HG03039 (cell line): ENCODE data around the gene PON1.

Experiments used
- ATAC-seq: cut with Tn5 transposase; IDR thresholded peaks from one replicate; pipeline ENCODE4 v1.9.1; 2021; ENCODE audit warnings: mild to moderate bottlenecking, moderate library complexity; ENCODE audit not compliant: unreplicated experiment

PON1 gene

DNA sequence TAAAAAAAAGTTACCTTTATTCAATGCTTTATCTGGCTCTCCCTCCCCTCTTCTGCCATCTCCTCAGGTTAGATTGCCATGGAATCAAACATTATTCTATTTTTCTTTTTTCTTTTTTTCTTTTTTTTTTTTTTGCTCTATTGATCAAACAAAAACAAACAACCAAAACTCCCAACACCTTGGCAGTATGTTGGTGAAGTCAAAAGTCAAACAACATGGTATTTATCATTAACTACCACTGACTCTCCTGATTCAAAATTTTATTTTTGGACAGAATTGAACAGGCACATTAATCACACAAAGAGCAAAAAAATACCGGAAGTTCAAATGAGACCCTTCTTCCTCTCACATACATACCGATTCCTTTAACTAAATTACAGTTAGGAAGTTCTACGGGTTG, 6.4 kb downstream of the PON1 start:
- no peak for ATAC-seq

GRCh38 chr7:95317546-95317945, 6.8 kb downstream of the PON1 start:
- no peak for ATAC-seq

DNA sequence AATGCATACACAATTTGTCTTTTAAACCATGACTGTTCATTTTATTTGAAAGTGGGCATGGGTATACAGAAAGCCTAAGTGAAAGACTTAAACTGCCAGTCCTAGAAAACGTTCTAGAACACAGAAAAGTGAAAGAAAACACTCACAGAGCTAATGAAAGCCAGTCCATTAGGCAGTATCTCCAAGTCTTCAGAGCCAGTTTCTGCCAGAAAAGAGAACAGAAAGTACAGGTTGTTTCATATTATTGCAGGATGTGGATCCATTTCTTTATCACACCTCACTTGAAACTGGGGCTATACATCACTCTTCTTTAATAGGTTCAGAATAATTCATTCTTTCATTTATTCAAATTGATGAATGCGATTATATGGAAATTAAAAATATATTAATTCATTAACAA, 7.7 kb downstream of the PON1 start:
- no peak for ATAC-seq

DNA sequence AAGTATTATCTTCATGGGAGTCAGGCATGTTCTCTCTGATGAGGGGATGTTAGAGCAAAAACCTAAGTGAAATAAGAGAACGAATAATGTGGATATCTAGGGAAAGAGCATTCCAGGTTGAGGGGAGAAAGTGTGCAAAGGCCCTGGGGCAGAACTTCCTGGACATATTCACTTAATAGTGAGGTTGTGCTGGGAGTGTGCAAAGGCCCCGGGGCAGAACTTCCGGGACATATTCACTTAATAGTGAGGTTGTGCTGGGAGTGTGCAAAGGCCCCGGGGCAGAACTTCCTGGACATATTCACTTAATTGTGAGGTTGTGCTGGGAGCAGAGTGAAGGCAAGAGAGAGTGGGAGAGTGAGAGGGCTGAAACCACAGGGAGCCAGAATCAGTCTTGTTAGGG, 11.8 kb downstream of the PON1 start:
- ATAC-seq: no peak

DNA sequence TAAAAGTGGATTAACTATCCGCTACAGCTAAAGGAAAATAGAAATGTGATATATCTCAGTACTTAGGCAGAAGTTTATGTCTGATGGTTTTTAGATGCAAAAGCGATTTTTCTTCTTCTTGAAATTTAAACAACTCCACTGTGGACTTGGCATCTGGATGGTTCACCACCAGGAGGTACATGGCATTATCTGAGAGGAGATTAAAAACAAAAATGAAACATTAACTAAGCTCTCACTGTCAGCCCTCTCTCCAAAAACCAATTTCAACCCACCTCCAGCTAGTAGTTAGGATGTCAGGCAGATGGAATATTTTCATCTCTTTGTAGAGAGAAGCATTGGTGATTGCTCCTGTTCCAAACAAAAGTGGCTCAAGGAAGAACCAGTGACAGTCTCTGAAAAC, 12.9 kb downstream of the PON1 start:
- no peak for ATAC-seq

DNA sequence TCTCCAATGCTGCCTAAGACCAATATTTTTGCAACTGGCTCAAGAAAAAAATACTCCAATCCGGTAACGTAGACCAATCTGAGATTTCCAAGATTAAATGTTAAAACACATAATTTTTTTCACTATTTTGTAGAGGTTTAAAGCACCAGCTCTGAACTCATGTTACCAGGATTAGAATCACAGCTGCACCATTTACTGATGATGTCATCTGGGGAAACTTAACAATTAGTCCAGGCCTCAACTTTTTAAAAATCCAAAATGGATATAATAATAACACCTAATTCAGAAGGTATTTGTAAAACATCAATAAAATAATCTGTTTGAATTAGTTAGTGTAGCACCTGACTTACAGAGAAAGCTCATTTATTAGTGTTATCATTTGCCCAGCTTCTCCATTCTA, 14.4 kb downstream of the PON1 start:
- ATAC-seq: no peak

- ATAC-seq: no peak
These were observed 19.3 kb downstream of the PON1 start for GRCh38 chr7:95304990-95305389.

GRCh38 chr7:95303013-95303905, 21.1 kb downstream of the PON1 start:
- ATAC-seq: no peak

GRCh38 chr7:95298091-95298490, 26.2 kb downstream of the PON1 start:
- no peak for ATAC-seq

DNA sequence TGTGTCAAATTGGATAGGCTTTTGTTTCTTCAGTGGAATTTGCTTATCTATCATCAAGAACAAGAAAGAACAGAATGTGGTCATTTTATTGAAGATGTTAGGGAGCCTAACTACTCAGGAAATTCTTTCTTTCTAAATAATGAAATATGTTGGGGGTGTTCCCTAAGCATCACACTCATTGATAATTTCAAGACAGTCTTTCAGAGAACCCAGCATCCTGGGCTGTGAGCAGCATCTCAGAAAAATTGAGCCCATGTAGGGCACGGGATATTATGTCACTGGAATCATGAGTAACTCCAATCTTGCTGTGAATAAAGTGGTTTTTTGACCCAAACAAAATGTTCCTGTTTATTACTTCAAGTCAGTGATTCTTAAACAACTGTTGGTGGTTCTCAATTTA, 27.3 kb downstream of the PON1 start:
- ATAC-seq: no peak

GRCh38 chr7:95296456-95296855, 27.9 kb downstream of the PON1 start:
- no peak for ATAC-seq

DNA sequence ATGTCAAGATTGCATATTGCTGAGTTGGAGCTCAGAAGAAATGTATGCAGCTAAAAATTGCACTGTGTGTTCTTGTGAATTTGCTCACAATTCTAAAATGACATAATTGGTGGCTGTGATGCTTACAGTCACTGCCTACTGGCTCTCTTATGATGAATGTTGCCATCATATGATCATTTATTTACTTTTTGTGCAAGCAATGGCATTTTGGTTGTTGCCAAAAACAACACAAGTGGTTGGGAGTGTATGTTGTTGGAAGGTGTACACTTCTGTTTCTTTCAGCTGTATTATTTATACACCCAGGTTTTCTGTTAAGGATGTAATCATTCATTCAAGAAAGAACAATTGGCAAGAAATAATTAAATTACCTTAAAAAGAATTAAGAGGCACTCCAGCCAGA, 28.9 kb downstream of the PON1 start:
- ATAC-seq: no peak

GRCh38 chr7:95290166-95290830, 34.0 kb downstream of the PON1 start:
- no peak for ATAC-seq

GRCh38 chr7:95286096-95286495, 38.2 kb downstream of the PON1 start:
- no peak for ATAC-seq

DNA sequence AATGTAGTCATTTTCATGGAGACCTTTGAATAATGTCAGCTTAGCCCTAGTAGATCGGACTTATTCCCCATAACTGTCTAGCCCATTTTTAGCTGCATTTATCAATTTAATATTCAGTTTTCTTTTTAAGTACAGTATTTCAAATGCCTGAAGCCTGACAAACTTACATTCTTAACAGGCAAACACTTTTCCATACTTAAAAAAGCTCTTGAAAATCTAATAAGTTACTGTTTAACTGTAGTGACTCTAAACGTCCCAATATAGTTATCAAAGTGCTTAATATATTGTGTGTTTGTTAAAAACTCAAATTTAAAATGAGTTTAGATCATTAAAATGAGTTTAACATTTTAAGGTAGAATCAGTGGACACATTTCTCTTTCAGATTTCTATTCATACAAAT, 44.9 kb downstream of the PON1 start:
- no peak for ATAC-seq

DNA sequence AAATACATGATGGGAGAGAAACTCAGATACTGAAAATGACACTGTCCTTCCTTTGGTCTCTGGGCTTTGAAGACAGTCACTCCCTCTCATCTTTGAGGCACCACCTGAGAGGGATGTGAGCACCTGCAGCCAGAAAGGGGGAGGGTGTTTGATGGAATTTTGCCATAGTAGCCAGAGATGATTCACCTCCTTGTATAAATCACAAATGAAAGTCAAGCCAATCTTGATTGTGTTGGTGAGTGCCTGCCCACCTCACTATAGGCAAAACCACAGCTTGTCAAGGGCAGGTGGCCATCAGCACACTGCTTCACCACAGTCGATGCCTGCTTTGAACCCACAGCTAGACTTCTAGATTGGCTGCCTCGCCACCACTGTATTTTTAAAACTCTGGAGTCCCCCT, 48.2 kb downstream of the PON1 start:
- no peak for ATAC-seq

DNA sequence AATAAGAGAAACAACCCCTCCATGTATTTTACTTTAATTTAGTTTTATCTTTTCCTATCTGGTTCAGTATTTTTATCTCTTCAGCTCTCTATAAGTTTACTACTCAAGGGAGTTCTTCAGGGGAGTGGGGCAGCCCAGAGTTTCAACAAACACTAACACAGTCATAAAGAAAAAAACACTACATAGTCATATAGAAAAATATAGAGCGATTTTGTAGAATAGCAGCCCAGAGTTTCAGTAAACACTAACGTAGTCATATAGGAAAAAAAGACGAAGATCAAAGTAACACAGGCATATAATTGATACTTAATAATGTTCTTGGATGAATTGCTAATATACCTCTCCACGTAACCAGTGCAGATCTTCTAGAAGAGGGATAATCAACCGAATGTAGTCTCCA, 54.7 kb downstream of the PON1 start:
- no peak for ATAC-seq

- no peak for ATAC-seq
These were observed 56.6 kb downstream of the PON1 start for GRCh38 chr7:95267754-95268153.

GRCh38 chr7:95265634-95266033, 58.7 kb downstream of the PON1 start:
- ATAC-seq: no peak

GRCh38 chr7:95264363-95264891, 59.9 kb downstream of the PON1 start:
- no peak for ATAC-seq

DNA sequence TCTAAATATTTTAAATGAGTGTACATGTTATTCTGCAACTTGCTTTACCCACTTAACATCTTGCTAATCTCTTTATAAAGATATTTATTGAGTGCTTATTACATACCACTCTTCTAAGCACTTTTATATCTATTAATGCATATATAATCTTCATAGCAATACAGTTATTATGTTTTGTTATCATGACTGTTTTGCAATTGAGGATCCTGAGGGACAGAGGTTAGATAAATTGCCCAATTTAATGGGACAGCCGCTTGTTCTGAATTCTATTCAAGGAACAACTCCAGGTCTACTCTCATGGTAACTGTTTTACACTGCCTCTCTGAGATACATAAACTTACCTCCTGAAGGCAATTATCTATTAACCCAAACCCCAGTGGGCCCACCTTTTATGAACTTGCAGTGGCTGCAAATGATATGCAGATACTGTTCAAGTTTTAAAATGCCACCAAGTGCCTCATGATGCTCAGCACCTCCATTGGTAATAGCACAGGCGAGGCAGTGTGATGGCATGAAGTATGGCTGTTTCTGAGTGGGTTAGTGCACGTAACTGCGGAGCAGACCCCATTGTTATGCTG, 60.5 kb downstream of the PON1 start:
- ATAC-seq: no peak

- no peak for ATAC-seq
These were observed 61.5 kb downstream of the PON1 start for GRCh38 chr7:95262875-95263274.
